H7 (cell line): ENCODE data around the gene DAPK2. TPM values are rescaled to one million over a fixed set of nuclear protein-coding genes. Genes with fewer than 3 reads are reported as not detected.
A peak's percentile ranks its signal among the peaks of the same experiment; 100 is the strongest.
"Not testable (repeated sequence)": the region's sequence is repeated elsewhere in the genome, so short reads cannot be mapped to it uniquely, and the experiment has no call there.

ENCODE experiments used
- DNase-seq: peaks from one replicate; pipeline ENCODE4 v3.0.0; 2012
- H3K27me3 ChIP-seq: 2 replicates; pipeline ENCODE4 v1.6.0; 2011; ENCODE audit warnings: mild to moderate bottlenecking, low read length; ENCODE audit not compliant: control insufficient read depth, insufficient read depth
- H3K36me3 ChIP-seq: replicated peaks from 2 replicates; pipeline ENCODE4 v1.5.1; 2011; ENCODE audit warnings: low read length; ENCODE audit not compliant: control insufficient read depth, insufficient read depth
- H3K4me3 ChIP-seq: 2 replicates; pipeline ENCODE4 v1.5.1; 2011; ENCODE audit warnings: low read depth, mild to moderate bottlenecking, control low read depth, low read length, moderate library complexity; ENCODE audit not compliant: insufficient read depth
- total RNA-seq: library from RNA; depleted of rRNA; stranded (reverse); fragments of >200 nt; shearing (Covaris generic); gene quantifications from 2 replicates; pipeline ENCODE4 v1.2.3, GENCODE V29; 2014

Gene DAPK2
- total RNA-seq, 1 experiment from 2014 or later, result 1.9 TPM

GRCh38 chr15:63909819-63910437 lies 136.4 kb downstream of the DAPK2 start:
- Histone ChIP-seq H3K4me3 (no peak overlapping the region), H3K27me3 (no peaks in the 10 kb centered on the region), H3K36me3 (no peaks in the 10 kb centered on the region)
- no peak for DNase-seq

DNA sequence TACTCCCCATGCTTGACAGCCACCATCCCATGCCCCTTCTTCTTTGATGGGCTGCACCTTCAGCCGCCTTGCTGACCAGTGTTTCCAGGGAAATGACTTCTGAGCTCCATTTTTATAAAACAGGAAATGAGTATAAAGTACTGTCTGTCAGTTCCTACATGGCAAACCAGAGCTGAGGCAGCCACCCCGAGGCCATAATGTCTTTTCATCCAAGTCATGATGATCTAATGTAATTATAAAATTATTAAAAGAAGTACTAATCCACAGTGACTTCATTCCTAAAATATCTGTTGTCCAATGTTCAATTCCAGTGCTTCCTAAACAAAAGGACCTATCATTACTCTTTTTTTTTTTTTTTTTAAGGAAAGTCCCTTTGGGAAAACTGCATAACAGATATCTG lies 137.3 kb downstream of the DAPK2 start:
- H3K27me3 ChIP-seq, result no peaks in the 10 kb centered on the region
- H3K4me3 ChIP-seq, result no peak overlapping the region
- H3K36me3 ChIP-seq, result no peaks in the 10 kb centered on the region
- DNase-seq, result no peak

GRCh38 chr15:63908281-63908680 lies 138.0 kb downstream of the DAPK2 start:
- Histone ChIP-seq H3K36me3 (no peaks in the 10 kb centered on the region), H3K4me3 (no peak overlapping the region), H3K27me3 (no peaks in the 10 kb centered on the region)
- no peak for DNase-seq

DNA sequence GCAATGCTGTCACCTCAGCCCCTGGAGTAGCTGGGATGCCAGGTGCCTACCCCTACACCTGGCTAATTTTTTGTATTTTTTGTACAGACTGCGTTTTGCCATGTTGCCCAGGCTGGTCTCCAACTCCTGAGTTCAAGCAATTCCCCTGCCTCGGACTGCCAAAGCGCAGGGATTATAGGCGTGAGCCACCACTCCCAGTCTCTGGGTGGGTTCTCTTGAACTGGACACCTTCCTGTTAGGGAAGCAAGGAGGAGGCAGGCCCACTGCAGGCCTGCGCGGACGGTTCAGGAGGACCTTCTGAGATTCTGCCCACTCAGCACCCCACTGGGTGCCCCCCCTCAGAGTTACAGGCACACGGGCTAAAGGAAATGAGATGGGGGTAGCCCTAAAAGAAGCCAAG lies 138.8 kb downstream of the DAPK2 start:
- no peak overlapping the region for H3K4me3 ChIP-seq
- H3K27me3 ChIP-seq, result no peaks in the 10 kb centered on the region
- no peaks in the 10 kb centered on the region for H3K36me3 ChIP-seq
- DNase-seq, result no peak

DNA sequence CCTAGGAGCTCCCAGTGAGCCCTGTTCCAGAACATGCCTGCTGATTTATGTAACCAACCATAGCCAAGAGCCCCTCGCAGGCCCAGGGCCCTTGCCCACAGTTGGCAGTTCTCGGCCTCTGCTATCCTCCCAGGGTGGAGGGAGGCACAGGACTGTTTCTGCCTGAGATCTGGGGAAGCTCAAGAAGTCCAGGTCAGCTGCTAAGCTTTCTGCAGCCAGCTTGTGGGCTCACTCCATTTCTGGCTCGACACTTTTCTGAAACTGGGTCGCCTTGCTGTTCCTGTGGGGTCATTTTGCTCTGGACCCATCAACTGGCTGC lies 140.1 kb downstream of the DAPK2 start:
- Histone ChIP-seq H3K36me3 (no peaks in the 10 kb centered on the region), H3K27me3 (no peaks in the 10 kb centered on the region), H3K4me3 (no peak overlapping the region)
- DNase-seq, result no peak

GRCh38 chr15:63905558-63906265 lies 140.6 kb downstream of the DAPK2 start:
- H3K27me3 ChIP-seq, result no peaks in the 10 kb centered on the region
- DNase-seq, result no peak
- no peak overlapping the region for H3K4me3 ChIP-seq
- no peaks in the 10 kb centered on the region for H3K36me3 ChIP-seq

- Histone ChIP-seq H3K27me3 (no peaks in the 10 kb centered on the region), H3K36me3 (no peaks in the 10 kb centered on the region), H3K4me3 (no peak overlapping the region)
- DNase-seq, result no peak
Measured at GRCh38 chr15:63905131-63905530, 141.2 kb downstream of the DAPK2 start.

- DNase-seq, result peak; percentile 64
- no peaks in the 10 kb centered on the region for H3K27me3 ChIP-seq
- no peaks in the 10 kb centered on the region for H3K36me3 ChIP-seq
- H3K4me3 ChIP-seq, result no peak overlapping the region
Measured at GRCh38 chr15:63904042-63904441, 142.2 kb downstream of the DAPK2 start.

- H3K4me3 ChIP-seq, result no peak overlapping the region
- no peaks in the 10 kb centered on the region for H3K36me3 ChIP-seq
- DNase-seq, result no peak
- H3K27me3 ChIP-seq, result no peaks in the 10 kb centered on the region
Measured at GRCh38 chr15:63902671-63903035, 143.6 kb downstream of the DAPK2 start.

DNA sequence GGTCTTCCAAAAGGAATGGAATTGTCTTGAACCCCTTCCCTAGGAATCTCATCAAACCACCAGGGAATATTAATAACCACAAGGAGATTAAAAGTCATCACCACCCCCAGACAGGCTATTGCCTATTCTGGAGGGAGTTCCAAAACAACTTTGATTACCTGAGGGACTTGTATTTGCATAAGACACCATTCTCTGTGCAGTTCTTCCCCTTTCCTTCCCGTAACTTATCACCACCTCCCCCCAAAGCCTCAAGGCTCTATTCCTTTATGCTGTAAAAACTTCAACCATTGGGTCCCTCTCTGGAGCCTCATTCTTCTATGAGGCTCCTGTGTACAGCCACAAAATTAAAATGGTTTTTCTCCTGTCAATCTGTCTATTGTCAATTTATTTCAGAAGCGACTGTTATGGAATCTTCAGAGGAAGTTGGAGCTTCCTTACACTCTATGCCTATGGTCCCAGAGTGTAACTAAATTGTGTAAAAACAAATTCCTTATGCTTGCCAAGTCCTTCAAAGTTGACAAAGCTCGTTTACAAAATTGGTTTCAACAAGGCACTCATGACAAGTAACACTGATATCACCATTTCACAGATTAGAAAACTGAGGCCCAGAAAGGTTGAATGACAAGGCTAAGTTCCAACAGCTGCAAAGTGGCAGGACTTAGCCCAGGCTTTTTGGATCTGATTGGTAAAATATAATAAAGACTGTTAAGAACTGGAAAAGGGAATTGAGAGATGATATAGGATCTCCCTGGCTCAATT lies 144.2 kb downstream of the DAPK2 start:
- no peak overlapping the region for H3K4me3 ChIP-seq
- no peaks in the 10 kb centered on the region for H3K36me3 ChIP-seq
- no peak for DNase-seq
- no peaks in the 10 kb centered on the region for H3K27me3 ChIP-seq

DNA sequence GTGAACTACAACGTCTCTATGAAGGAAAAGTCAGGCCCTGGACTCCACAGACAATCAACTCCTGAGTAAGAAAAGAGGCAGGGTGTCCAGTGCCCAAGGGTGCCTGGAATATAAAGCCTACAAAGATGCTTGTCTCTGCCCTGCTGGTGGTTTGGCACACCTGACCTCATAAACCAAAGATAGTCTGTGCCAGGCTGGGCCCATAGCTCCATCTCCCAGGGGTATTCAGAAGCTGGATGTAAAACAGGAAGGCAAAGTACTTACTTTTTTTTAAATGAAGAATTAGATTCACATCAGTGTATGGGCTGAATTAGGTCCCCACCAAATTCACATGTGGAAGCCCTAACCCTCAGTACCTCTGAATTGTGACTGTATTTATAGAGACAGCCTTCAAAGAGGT lies 146.0 kb downstream of the DAPK2 start:
- no peak for DNase-seq
- no peaks in the 10 kb centered on the region for H3K27me3 ChIP-seq
- no peaks in the 10 kb centered on the region for H3K36me3 ChIP-seq
- no peak overlapping the region for H3K4me3 ChIP-seq

DNA sequence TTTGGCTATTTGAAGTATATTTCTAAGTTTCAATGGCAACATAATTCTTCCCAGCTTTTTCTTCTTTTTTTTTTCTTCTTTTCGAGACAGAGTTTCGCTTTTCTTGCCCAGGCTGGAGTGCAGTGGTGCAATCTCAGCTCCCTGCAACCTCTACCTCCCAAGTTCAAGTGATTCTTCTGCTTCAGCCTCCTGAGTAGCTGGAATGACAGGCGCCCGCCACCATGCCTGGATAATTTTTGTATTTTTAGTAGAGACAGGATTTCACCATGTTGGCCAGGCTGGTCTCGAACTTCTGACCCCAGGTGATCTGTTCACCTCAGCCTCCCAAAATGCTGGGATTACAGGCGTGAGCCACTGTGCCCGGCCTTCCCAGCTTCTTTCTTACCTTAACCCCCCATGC lies 146.7 kb downstream of the DAPK2 start:
- H3K4me3 ChIP-seq, H3K27me3 ChIP-seq, H3K36me3 ChIP-seq, DNase-seq: not testable (repeated sequence)

- no peak for DNase-seq
- Histone ChIP-seq H3K27me3 (no peaks in the 10 kb centered on the region), H3K4me3 (no peak overlapping the region), H3K36me3 (no peaks in the 10 kb centered on the region)
Measured at GRCh38 chr15:63899193-63899592, 147.1 kb downstream of the DAPK2 start.

DNA sequence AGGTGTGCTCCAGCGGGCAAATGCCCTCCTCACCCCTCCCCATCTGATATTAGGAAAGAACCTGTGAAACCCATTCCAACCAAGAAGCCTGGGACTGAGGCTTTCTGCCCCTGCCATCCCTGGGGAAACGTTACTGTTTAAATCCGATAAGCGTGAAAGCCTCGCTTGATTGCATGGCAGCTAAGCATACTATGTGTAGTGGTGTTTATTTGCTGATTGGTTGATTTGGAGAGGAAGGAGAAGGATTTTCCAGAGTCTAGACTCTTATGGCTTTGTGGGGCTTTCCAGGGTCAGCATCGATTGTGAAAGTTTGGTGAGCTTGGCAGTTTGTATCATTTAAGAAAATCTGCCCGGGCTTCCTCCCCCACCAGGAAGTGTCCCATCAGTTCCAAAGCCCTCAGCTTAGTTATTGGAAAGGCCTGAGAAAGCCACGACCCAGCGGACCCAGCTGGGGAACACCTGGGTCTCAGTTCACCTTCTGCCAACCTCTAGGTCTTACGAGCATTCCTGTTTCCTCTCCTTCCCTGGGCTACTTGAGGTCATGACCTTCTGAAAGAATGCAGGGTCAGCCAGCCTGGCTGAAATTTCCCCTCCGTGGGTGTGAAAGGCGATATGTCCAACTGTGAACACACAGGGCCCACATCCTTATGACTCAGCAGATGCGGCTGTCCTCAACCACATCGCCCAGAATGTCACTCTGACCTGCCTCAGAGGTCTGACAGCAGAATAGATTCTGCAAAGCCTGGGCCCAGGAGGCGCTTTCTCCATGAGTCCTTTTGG lies 149.8 kb downstream of the DAPK2 start:
- no peak for DNase-seq
- H3K27me3 ChIP-seq, result no peaks in the 10 kb centered on the region
- no peak overlapping the region for H3K4me3 ChIP-seq
- no peaks in the 10 kb centered on the region for H3K36me3 ChIP-seq

DNA sequence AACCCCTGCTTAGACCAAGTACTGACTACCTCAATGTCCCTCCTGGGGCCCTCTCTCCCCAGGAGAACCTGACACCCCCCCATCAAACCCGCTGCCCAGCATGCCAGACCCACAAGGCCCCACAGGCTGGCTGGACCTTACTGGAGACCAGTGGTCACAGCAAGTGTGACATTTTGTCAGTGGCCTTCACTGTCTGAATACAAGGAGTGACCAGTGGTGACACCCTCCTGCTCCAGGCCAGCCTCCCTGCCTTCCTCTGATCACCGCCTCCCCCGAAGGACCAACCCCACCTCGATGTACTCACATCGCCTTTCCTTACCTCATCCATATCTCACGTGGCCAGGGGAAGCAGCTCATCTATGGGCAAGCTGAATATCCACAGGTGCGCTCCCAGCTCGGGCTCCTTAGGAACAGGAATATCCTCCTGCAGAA lies 150.5 kb downstream of the DAPK2 start:
- H3K27me3 ChIP-seq, result no peaks in the 10 kb centered on the region
- H3K4me3 ChIP-seq, result no peak overlapping the region
- DNase-seq, result no peak
- no peaks in the 10 kb centered on the region for H3K36me3 ChIP-seq
